Gastrocnemius medialis (tissue), 4 donors: ENCODE results near the gene CDS2. TPM values are rescaled to one million over a fixed set of nuclear protein-coding genes. Genes with fewer than 3 reads are reported as not detected.
A peak's percentile ranks its signal among the peaks of the same experiment; 100 is the strongest.

Experiments
- ATAC-seq, 2 donors: fragments of 150-250 bp; one replicate each; pipeline ENCODE4 v1.9.1; 2016
- DNase-seq, 2 donors: peaks; one replicate each; pipeline ENCODE4 v3.0.0-alpha.2; 2019
- H3K27ac ChIP-seq, 4 donors: fragments of 200-600 bp; sonication (generic); 1 replicate in 1 of 4; 2 replicates in 3 of 4; pipeline ENCODE4 v1.5.1; 2016 to 2018; ENCODE audit warnings: mild to moderate bottlenecking in 2 of 4, moderate library complexity in 1 of 4
- H3K27me3 ChIP-seq, 3 donors: fragments of 200-600 bp; sonication (generic) in 2 of 3; 1 replicate in 1 of 3; 2 replicates in 2 of 3; pipeline versions ENCODE4 v1.5.1 to v1.6.0; 2016 to 2019; ENCODE audit warnings: mild to moderate bottlenecking in 1 of 3, moderate library complexity in 1 of 3
- H3K36me3 ChIP-seq, 2 donors: fragments of 200-600 bp; sonication (generic) in 1 of 2; one replicate each; pipeline ENCODE4 v1.5.1; 2017 to 2018
- H3K4me1 ChIP-seq, 2 donors: fragments of 200-600 bp; sonication (generic) in 1 of 2; one replicate each; pipeline ENCODE4 v1.5.1; 2016 to 2017; ENCODE audit warnings: mild to moderate bottlenecking in 2 of 2
- H3K4me3 ChIP-seq, 4 donors: fragments of 200-600 bp; sonication (generic) in 3 of 4; 1 replicate in 1 of 4; 2 replicates in 3 of 4; pipeline ENCODE4 v1.5.1; 2016 to 2019; ENCODE audit warnings: mild to moderate bottlenecking in 2 of 4
- H3K9me3 ChIP-seq, 3 donors: fragments of 200-600 bp; sonication (generic) in 2 of 3; 1 replicate in 1 of 3; 2 replicates in 2 of 3; pipeline ENCODE4 v1.5.1; 2016 to 2019
- POLR2A ChIP-seq, 2 donors: fragments of 450-650 bp; IDR thresholded peaks; one replicate each; pipeline ENCODE4 v1.6.1; 2017; ENCODE audit warnings: antibody characterized with exemption in 2 of 2, mild to moderate bottlenecking in 2 of 2, moderate library complexity in 2 of 2
- in situ Hi-C, 4 donors: fragments of 200-750 bp; cut with MboI; loops; one replicate each; pipeline versions ENCODE4 v1.15.0 to v1.8.0; 2017; ENCODE audit warnings: low sequenced_read_pairs in 4 of 4
- intact Hi-C: fragments of 100-400 bp; cut with DNase I; formaldehyde crosslinking; loops from one replicate; pipeline ENCODE4 v1.15.1; 2023; ENCODE audit warnings: low total_unique reads
- total RNA-seq, 4 donors: library from RNA; depleted of rRNA; stranded (reverse); fragments of >200 nt; gene quantifications; one replicate each; pipeline versions ENCODE4 v1.1.0 to v1.2.3, GENCODE V29; 2016
- TF ChIP-seq, protein P1 (sequence below), 5 experiments: fragments of 450-650 bp in 3 of 5; fragments of 200-600 bp in 2 of 5; sonication (generic) in 2 of 5; IDR thresholded peaks in 4 of 5; conservative IDR thresholded peaks in 1 of 5; 1 replicate in 4 of 5; 2 replicates in 1 of 5; pipeline ENCODE4 v1.5.1; 2016 to 2019; ENCODE audit warnings: antibody characterized with exemption in 5 of 5, mild to moderate bottlenecking in 3 of 5, moderate library complexity in 3 of 5

The CDS2 gene
- total RNA-seq, 4 donors from 2014 or later, result 9.0 to 18.5 (median 14.5) TPM

DNA sequence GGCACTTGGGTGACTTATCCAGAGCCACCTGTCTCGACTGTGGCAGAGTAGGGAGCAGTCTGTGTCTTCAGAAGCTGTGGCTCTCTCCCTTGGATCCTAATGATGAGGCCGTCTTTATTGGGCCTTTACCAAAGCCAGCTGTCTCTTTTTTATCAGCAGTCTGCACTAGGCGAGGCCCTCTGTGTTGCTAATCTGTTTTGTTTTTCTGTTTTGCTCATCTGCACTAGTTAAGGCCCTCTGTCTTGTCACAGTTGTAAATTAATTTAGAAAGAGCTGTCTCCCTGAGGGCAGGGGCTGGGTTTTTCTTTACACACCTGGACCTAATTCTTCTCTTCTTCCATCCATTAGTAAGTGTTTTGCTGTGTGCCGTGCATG, 45.0 kb downstream of the CDS2 start:
- DNase-seq (no peak), ATAC-seq (peak; percentile 11 to 22)
- H3K27ac ChIP-seq, result peak overlapping the region; percentile 60 to 81 (median 68)
- in situ Hi-C loops, result no loop called here
- H3K4me1 ChIP-seq, result peaks cover 52 to 73% of the 10 kb centered on the region in 2 donors
- no peaks in the 10 kb centered on the region for H3K27me3 ChIP-seq
- peaks cover 0 to 21% of the 10 kb centered on the region in 2 donors for H3K36me3 ChIP-seq
- intact Hi-C loops, result no loop called here
- H3K9me3 ChIP-seq, result no peaks in the 10 kb centered on the region
- TF ChIP-seq, protein P1, sequence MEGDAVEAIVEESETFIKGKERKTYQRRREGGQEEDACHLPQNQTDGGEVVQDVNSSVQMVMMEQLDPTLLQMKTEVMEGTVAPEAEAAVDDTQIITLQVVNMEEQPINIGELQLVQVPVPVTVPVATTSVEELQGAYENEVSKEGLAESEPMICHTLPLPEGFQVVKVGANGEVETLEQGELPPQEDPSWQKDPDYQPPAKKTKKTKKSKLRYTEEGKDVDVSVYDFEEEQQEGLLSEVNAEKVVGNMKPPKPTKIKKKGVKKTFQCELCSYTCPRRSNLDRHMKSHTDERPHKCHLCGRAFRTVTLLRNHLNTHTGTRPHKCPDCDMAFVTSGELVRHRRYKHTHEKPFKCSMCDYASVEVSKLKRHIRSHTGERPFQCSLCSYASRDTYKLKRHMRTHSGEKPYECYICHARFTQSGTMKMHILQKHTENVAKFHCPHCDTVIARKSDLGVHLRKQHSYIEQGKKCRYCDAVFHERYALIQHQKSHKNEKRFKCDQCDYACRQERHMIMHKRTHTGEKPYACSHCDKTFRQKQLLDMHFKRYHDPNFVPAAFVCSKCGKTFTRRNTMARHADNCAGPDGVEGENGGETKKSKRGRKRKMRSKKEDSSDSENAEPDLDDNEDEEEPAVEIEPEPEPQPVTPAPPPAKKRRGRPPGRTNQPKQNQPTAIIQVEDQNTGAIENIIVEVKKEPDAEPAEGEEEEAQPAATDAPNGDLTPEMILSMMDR (IDR thresholded peaks at IDR 0.05 in 4 of 5, conservative IDR thresholded peaks at IDR 0.05 in 1 of 5), result no peak
- TF ChIP-seq POLR2A (IDR thresholded peaks at IDR 0.05), result no peak
- no peak overlapping the region for H3K4me3 ChIP-seq

- Histone ChIP-seq H3K4me1 (peaks cover 52 to 69% of the 10 kb centered on the region in 2 donors), H3K9me3 (no peaks in the 10 kb centered on the region), H3K36me3 (peaks cover 0 to 26% of the 10 kb centered on the region in 2 donors), H3K4me3 (no peak overlapping the region), H3K27ac (peak overlapping the region; percentile 60 to 81 (median 68)), H3K27me3 (no peaks in the 10 kb centered on the region)
- in situ Hi-C loops (no loop called here), intact Hi-C loops (no loop called here)
- TF ChIP-seq, protein P1 (IDR thresholded peaks at IDR 0.05 in 4 of 5, conservative IDR thresholded peaks at IDR 0.05 in 1 of 5), result no peak
- no peak for TF ChIP-seq POLR2A (IDR thresholded peaks at IDR 0.05)
- ATAC-seq (peak; percentile 69 to 78), DNase-seq (no peak)
Measured at GRCh38 chr20:5172167-5172601, 45.4 kb downstream of the CDS2 start.

- intact Hi-C loops, result no loop called here
- H3K36me3 ChIP-seq, result peaks cover 0 to 26% of the 10 kb centered on the region in 2 donors
Measured at GRCh38 chr20:5172903-5173463, 46.2 kb downstream of the CDS2 start.

DNA sequence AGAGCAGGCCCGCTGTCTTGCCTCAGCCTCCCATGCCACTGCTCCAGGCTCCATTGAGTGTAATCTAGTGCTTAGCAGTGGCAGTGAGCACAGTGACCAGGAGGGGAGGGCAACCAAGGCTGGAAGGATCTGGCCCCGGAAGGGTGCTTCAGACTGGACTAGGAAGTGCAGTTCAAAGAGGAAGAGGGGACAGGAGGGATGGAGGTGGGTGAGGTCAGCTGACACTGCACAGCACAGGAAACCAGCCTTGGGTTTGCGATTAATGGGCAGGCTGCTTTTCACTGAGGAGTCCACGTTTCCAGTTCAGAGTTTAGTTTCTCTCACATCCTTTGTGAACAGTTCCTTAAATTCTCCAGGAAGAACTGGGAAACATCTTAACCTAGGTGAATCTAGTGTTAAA, 46.9 kb downstream of the CDS2 start:
- TF ChIP-seq, protein P1 (IDR thresholded peaks at IDR 0.05 in 4 of 5, conservative IDR thresholded peaks at IDR 0.05 in 1 of 5), result no peak
- no peak for TF ChIP-seq POLR2A (IDR thresholded peaks at IDR 0.05)
- no peaks in the 10 kb centered on the region for H3K9me3 ChIP-seq
- in situ Hi-C loops (no loop called here), intact Hi-C loops (no loop called here)
- no peak overlapping the region for H3K4me3 ChIP-seq
- peaks cover 0 to 27% of the 10 kb centered on the region in 2 donors for H3K36me3 ChIP-seq
- ATAC-seq (no peak), DNase-seq (no peak)
- no peaks in the 10 kb centered on the region for H3K27me3 ChIP-seq
- H3K27ac ChIP-seq, result peak overlapping the region in 3 of 4 donors; percentile 63 to 81 (median 73)
- peaks cover 49 to 58% of the 10 kb centered on the region in 2 donors for H3K4me1 ChIP-seq

More at GRCh38 chr20:5172903-5173463, 46.2 kb downstream of the CDS2 start:
- Histone ChIP-seq H3K4me1 (peaks cover 52 to 63% of the 10 kb centered on the region in 2 donors), H3K4me3 (no peak overlapping the region), H3K9me3 (no peaks in the 10 kb centered on the region), H3K27ac (peak overlapping the region; percentile 60 to 81 (median 68)), H3K27me3 (no peaks in the 10 kb centered on the region)
- DNase-seq (peak in 1 of 2 donors; percentile 23), ATAC-seq (peak; percentile 24 to 28)
- TF ChIP-seq, protein P1 (IDR thresholded peaks at IDR 0.05 in 4 of 5, conservative IDR thresholded peaks at IDR 0.05 in 1 of 5), result no peak
- no peak for TF ChIP-seq POLR2A (IDR thresholded peaks at IDR 0.05)
- in situ Hi-C loops, result no loop called here
